GM12872 (cell line): ENCODE results near the gene ERGIC1.

Experiments
- TF ChIP-seq, protein P1 (sequence below): IDR thresholded peaks from 3 replicates; pipeline ENCODE4 v1.5.1; 2011; ENCODE audit warnings: low read depth, mild to moderate bottlenecking, low read length, moderate library complexity; ENCODE audit not compliant: insufficient read depth

The ERGIC1 gene

DNA sequence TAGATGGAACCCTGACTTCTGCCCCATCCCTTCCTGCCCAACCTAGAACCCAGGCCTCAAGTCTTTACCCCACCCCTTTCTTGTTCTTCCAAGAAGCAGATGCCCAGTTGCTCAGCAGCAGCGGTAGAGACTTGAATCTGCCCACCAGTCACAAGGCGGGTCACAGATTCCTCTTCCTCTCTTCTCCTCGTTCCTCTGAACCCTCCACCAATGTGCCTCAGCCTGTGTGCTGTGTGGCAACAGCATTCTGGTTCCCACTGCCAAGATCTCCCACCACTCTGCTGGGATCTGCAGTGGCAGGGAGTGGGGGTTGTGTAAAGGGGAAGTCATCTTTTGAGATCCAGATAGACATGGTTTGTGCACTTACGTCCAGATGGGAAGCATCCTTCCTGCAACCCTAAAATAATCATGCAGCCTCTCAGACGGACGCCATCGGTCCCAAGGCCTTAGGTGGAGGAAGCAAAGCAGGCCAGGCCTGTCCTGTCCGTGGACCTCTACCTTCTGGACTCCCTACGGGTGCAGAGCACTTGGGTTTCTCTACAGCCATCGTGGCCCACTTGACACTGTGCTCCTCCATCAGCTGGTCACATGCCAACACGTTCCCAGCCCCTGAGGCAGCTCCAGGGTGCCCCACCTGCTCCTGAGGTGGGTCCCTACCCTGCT lies 117.5 kb downstream of the ERGIC1 start:
- TF ChIP-seq, protein P1, sequence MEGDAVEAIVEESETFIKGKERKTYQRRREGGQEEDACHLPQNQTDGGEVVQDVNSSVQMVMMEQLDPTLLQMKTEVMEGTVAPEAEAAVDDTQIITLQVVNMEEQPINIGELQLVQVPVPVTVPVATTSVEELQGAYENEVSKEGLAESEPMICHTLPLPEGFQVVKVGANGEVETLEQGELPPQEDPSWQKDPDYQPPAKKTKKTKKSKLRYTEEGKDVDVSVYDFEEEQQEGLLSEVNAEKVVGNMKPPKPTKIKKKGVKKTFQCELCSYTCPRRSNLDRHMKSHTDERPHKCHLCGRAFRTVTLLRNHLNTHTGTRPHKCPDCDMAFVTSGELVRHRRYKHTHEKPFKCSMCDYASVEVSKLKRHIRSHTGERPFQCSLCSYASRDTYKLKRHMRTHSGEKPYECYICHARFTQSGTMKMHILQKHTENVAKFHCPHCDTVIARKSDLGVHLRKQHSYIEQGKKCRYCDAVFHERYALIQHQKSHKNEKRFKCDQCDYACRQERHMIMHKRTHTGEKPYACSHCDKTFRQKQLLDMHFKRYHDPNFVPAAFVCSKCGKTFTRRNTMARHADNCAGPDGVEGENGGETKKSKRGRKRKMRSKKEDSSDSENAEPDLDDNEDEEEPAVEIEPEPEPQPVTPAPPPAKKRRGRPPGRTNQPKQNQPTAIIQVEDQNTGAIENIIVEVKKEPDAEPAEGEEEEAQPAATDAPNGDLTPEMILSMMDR, result no peak

DNA sequence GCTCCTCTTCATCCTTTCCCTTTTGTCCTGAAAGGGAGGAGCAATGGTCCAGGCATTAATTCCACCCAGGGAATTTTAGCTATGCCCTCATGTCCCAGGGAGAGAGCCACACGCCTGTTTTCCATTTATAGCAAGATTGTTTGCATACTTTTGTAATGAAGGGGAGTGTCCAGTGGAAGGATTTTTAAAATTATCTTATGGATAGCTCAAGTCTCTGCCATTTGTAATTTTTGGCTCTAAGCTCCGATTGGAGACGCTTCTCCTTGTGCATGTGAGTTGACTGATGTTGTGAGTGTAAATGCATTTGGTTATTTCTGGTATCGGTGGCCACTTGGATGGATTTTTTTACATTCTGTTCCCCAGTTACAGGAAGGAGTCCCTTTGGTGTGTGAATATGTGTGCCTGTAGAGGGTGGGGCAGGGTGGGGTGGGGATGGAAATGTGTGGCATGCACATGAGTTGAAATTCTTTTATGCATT lies 118.0 kb downstream of the ERGIC1 start:
- TF ChIP-seq, protein P1, result no peak

DNA sequence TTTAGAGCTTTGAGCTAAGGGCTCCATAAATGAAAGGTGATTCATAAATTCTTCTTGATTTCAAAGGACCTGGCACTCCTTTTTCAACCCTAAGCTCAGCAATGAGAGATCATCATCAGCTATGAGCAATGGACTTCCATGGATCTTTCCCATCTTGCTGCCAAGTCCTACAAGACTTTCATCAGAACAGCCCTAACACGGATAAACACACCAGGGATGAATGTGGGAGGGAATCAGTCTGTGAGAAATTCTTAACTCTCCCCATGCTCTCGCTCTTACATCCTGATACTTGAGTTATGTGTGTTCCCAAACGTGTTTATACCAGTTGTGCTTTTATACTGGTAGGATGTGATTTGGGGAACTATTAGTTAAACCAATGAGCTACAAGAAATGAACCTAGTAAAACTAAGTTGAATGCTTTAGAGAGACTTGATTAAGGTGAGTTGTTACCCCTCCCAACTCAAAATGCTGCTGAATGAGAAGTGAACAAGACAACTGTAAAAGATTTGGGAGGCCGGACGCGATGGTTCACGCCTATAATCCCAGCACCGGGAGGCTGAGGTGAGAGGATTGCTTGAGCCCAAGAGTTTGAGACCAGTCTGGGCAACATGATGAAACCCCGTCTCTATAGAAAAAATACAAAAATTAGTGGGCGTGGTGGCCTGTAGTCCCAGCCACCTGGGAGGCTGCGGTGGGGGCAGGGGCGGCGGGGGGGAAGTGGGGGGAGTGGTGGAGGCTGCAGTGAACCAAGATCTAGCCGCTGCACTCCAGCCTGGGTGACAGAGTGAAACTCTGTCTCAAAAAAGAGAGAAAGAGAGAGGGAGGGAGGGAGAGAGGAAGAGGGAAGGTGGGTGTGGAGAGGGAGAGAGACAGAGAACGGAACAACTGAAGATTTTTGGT lies 120.0 kb downstream of the ERGIC1 start:
- TF ChIP-seq, protein P1, result no peak

- TF ChIP-seq, protein P1, result no peak
These were observed 120.7 kb downstream of the ERGIC1 start for GRCh38 chr5:172954751-172955159.

- TF ChIP-seq, protein P1, result no peak
These were observed 122.2 kb downstream of the ERGIC1 start for GRCh38 chr5:172956228-172956627.

DNA sequence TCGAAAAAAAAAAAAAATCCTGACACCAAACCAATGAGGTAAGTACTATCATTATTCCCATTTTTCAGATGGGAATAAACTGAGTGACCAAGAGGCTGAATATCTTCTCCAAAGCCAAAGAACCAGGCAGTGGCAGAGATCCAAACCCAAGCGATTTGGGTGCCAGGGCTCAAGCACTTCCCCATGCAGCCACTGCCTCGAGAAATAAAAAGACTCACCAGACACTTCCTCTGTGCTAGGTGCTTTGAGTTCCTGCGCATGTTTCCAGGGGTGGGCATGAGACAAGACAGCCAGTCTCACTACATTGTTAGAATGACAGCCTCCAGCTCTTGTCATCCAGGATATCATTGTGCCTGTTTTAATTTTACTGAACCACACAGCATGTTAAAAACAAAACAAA lies 122.9 kb downstream of the ERGIC1 start:
- TF ChIP-seq, protein P1, result no peak

GRCh38 chr5:172957458-172957857 lies 123.4 kb downstream of the ERGIC1 start:
- TF ChIP-seq, protein P1, result no peak
